Gastroesophageal sphincter (tissue), 4 donors: ENCODE measurements around the gene STMN1. TPM values are rescaled to one million over a fixed set of nuclear protein-coding genes. Genes with fewer than 3 reads are reported as not detected.

Experiments used
- ATAC-seq: fragments of 150-250 bp; one replicate; pipeline ENCODE4 v1.9.1; 2016; ENCODE audit warnings: mild to moderate bottlenecking, moderate library complexity
- H3K27ac ChIP-seq, 4 donors: fragments of 200-600 bp; sonication (generic) in 3 of 4; 1 replicate in 3 of 4; 2 replicates in 1 of 4; pipeline ENCODE4 v1.5.1; 2016 to 2019
- H3K27me3 ChIP-seq: fragments of 200-600 bp; sonication (generic); one replicate; pipeline ENCODE4 v1.5.1; 2019
- H3K36me3 ChIP-seq, 2 donors: fragments of 200-600 bp; sonication (generic); one replicate each; pipeline ENCODE4 v1.5.1; 2019; ENCODE audit warnings: control low read depth in 1 of 2
- H3K4me1 ChIP-seq, 3 donors: fragments of 200-600 bp; sonication (generic); 1 replicate in 2 of 3; 2 replicates in 1 of 3; pipeline ENCODE4 v1.5.1; 2016 to 2019; ENCODE audit warnings: control low read depth in 2 of 3
- H3K4me3 ChIP-seq, 2 donors: fragments of 200-600 bp; sonication (generic); one replicate each; pipeline ENCODE4 v1.5.1; 2019; ENCODE audit warnings: mild to moderate bottlenecking in 1 of 2, moderate library complexity in 1 of 2
- H3K9me3 ChIP-seq, 3 donors: fragments of 200-600 bp; sonication (generic); one replicate each; pipeline ENCODE4 v1.5.1; 2017 to 2019; ENCODE audit warnings: control low read depth in 2 of 3
- CTCF ChIP-seq, 4 experiments: fragments of 200-600 bp in 2 of 4; fragments of 450-650 bp in 2 of 4; sonication (generic) in 1 of 4; IDR thresholded peaks; one replicate each; pipeline ENCODE4 v1.5.1; 2017 to 2019; ENCODE audit warnings: antibody characterized with exemption in 4 of 4, mild to moderate bottlenecking in 2 of 4, moderate library complexity in 2 of 4
- EP300 ChIP-seq: sonication (generic); formaldehyde crosslinking; IDR thresholded peaks from one replicate; pipeline ENCODE4 v1.6.1; 2017; ENCODE audit warnings: antibody characterized with exemption, mild to moderate bottlenecking
- POLR2A ChIP-seq, 2 donors: fragments of 450-650 bp; IDR thresholded peaks; one replicate each; pipeline ENCODE4 v1.6.1; 2017; ENCODE audit warnings: antibody characterized with exemption in 2 of 2, mild to moderate bottlenecking in 2 of 2, moderate library complexity in 1 of 2
- POLR2AphosphoS5 ChIP-seq: sonication (generic); formaldehyde crosslinking; IDR thresholded peaks from one replicate; pipeline ENCODE4 v1.6.1; 2017; ENCODE audit warnings: antibody characterized with exemption
- WGBS, 2 donors: methylation state at CpG; one replicate each; pipeline ENCODE4 v1.1.5; 2018; ENCODE audit warnings: low coverage in 1 of 2; 5-methylcytosine and 5-hydroxymethylcytosine counted together
- total RNA-seq, 4 donors: library from RNA; depleted of rRNA; stranded (reverse); fragments of >200 nt; gene quantifications; one replicate each; pipeline ENCODE4 v1.1.0, GENCODE V29; 2016

Gene STMN1
- total RNA-seq, 4 donors from 2014 or later: 12.2 to 30.0 (median 14.6) TPM

- no peak for ATAC-seq
- 53% methylated on average over 2 of the region's 5 CpGs; no CpG with 5 or more reads in 1 of the 2 donors for WGBS, 2 donors
- no peaks in the 10 kb centered on the region for H3K27me3 ChIP-seq
- TF ChIP-seq POLR2A (IDR thresholded peaks at IDR 0.05) (no peak), CTCF (IDR thresholded peaks at IDR 0.05) (no peak), POLR2AphosphoS5 (no peak), EP300 (no peak)
- no peak overlapping the region for H3K27ac ChIP-seq
- no peak overlapping the region for H3K4me3 ChIP-seq
- peaks cover 0 to 40% of the 10 kb centered on the region in 2 donors for H3K36me3 ChIP-seq
- peaks cover 0 to 23% (median 2%) of the 10 kb centered on the region in 3 donors for H3K4me1 ChIP-seq
- H3K9me3 ChIP-seq: no peaks in the 10 kb centered on the region
Measured at GRCh38 chr1:25897754-25898153, 8.5 kb downstream of the STMN1 start.

GRCh38 chr1:25896266-25896665, 10.0 kb downstream of the STMN1 start:
- no peak overlapping the region for H3K27ac ChIP-seq
- ATAC-seq: no peak
- H3K27me3 ChIP-seq: no peaks in the 10 kb centered on the region
- H3K36me3 ChIP-seq: peaks cover 0 to 31% of the 10 kb centered on the region in 2 donors
- TF ChIP-seq POLR2AphosphoS5: no peak
- TF ChIP-seq CTCF (IDR thresholded peaks at IDR 0.05): no peak
- no peak for TF ChIP-seq EP300
- no peak for TF ChIP-seq POLR2A (IDR thresholded peaks at IDR 0.05)
- H3K4me3 ChIP-seq: no peak overlapping the region
- H3K4me1 ChIP-seq: peaks cover 2 to 38% (median 3%) of the 10 kb centered on the region in 3 donors
- no CpG with 5 or more reads among the region's 1 CpG for WGBS, 2 donors
- no peaks in the 10 kb centered on the region for H3K9me3 ChIP-seq

GRCh38 chr1:25895365-25895990, 10.7 kb downstream of the STMN1 start:
- peak overlapping the region in 1 of 4 donors; percentile 46 for H3K27ac ChIP-seq
- H3K27me3 ChIP-seq: no peaks in the 10 kb centered on the region
- no peaks in the 10 kb centered on the region for H3K9me3 ChIP-seq
- H3K4me1 ChIP-seq: peaks cover 2 to 39% (median 3%) of the 10 kb centered on the region in 3 donors
- H3K36me3 ChIP-seq: peaks cover 0 to 23% of the 10 kb centered on the region in 2 donors
- WGBS, 2 donors: 2 to 5% methylated on average over 7 to 8 of the region's 12 CpGs
- TF ChIP-seq POLR2AphosphoS5: no peak
- TF ChIP-seq POLR2A (IDR thresholded peaks at IDR 0.05): no peak
- TF ChIP-seq CTCF (IDR thresholded peaks at IDR 0.05): peak; percentile 94 to 99 (median 96)
- TF ChIP-seq EP300: no peak
- peak; percentile 89 for ATAC-seq
- no peak overlapping the region for H3K4me3 ChIP-seq

GRCh38 chr1:25893116-25893515, 13.1 kb downstream of the STMN1 start:
- 45 to 66% methylated on average over 3 to 4 of the region's 4 CpGs for WGBS, 2 donors
- H3K9me3 ChIP-seq: no peaks in the 10 kb centered on the region
- ATAC-seq: no peak
- peaks cover 2 to 39% (median 3%) of the 10 kb centered on the region in 3 donors for H3K4me1 ChIP-seq
- no peak for TF ChIP-seq EP300
- no peak overlapping the region for H3K4me3 ChIP-seq
- no peaks in the 10 kb centered on the region for H3K27me3 ChIP-seq
- peak overlapping the region in 2 of 4 donors; percentile 80 to 83 for H3K27ac ChIP-seq
- peaks cover 0 to 1% of the 10 kb centered on the region in 2 donors for H3K36me3 ChIP-seq

GRCh38 chr1:25891606-25892005, 14.6 kb downstream of the STMN1 start:
- Histone ChIP-seq H3K9me3 (no peaks in the 10 kb centered on the region), H3K4me3 (no peak overlapping the region), H3K36me3 (no peaks in the 10 kb centered on the region), H3K4me1 (peaks cover 2 to 39% (median 3%) of the 10 kb centered on the region in 3 donors), H3K27me3 (no peaks in the 10 kb centered on the region), H3K27ac (peak overlapping the region in 3 of 4 donors; percentile 50 to 83 (median 80))
- TF ChIP-seq POLR2A (IDR thresholded peaks at IDR 0.05) (no peak), EP300 (no peak), POLR2AphosphoS5 (no peak), CTCF (IDR thresholded peaks at IDR 0.05) (no peak)
- 46 to 60% methylated on average over 2 to 3 of the region's 5 CpGs for WGBS, 2 donors
- no peak for ATAC-seq
